Renal cortex interstitium (tissue), 11 donors: ENCODE data around the gene ATP5MC3. TPM values are rescaled to one million over a fixed set of nuclear protein-coding genes. Genes with fewer than 3 reads are reported as not detected.
A peak's percentile ranks its signal among the peaks of the same experiment; 100 is the strongest.

ENCODE experiments used
- DNase-seq, 11 donors: peaks; one replicate each; pipeline ENCODE4 v3.0.0-alpha.2; 2013; ENCODE audit warnings: low read depth in 9 of 11, low spot score in 4 of 11; ENCODE audit errors: extremely low read depth in 1 of 11
- polyA plus RNA-seq, 3 donors: library from polyadenylated mRNA; unstranded; fragments of 120-200 nt; gene quantifications; one replicate each; pipeline ENCODE4 v1.2.1, GENCODE V29; 2013; ENCODE audit not compliant: insufficient read length in 3 of 3

ATP5MC3 gene
- polyA plus RNA-seq, 3 donors: 322 to 378 (median 366) TPM

- peak in 10 of 11 donors; percentile 10 to 53 (median 28) for DNase-seq
Measured at GRCh38 chr2:175180701-175181103, 808 bp downstream of the ATP5MC3 start.

- no peak for DNase-seq
Measured at GRCh38 chr2:175176624-175177023, 4.9 kb downstream of the ATP5MC3 start.

GRCh38 chr2:175175896-175176295 lies 5.6 kb downstream of the ATP5MC3 start:
- no peak for DNase-seq

GRCh38 chr2:175175320-175175719 lies 6.2 kb downstream of the ATP5MC3 start:
- DNase-seq: no peak

- no peak for DNase-seq
Measured at GRCh38 chr2:175170659-175171304, 10.7 kb downstream of the ATP5MC3 start.

GRCh38 chr2:175169191-175169590 lies 12.3 kb downstream of the ATP5MC3 start:
- no peak for DNase-seq

GRCh38 chr2:175168564-175168945 lies 13.0 kb downstream of the ATP5MC3 start:
- no peak for DNase-seq

GRCh38 chr2:175167792-175168563 lies 13.5 kb downstream of the ATP5MC3 start, which contains the start of gene ATF2:
TSS of gene ATF2 (minus strand) at chr2:175168203. CDS start at chr2:175136443, 31,760 bp downstream.
- peak; percentile 96 to 100 (median 99) for DNase-seq

GRCh38 chr2:175167076-175167791 lies 14.3 kb downstream of the ATP5MC3 start:
- DNase-seq: peak in 10 of 11 donors; percentile 13 to 63 (median 35)

- DNase-seq: no peak
Measured at GRCh38 chr2:175166216-175166824, 15.2 kb downstream of the ATP5MC3 start.

GRCh38 chr2:175164235-175164634 lies 17.3 kb downstream of the ATP5MC3 start:
- DNase-seq: no peak

GRCh38 chr2:175158894-175159293 lies 22.6 kb downstream of the ATP5MC3 start:
- DNase-seq: no peak

- DNase-seq: no peak
Measured at GRCh38 chr2:175156534-175156933, 25.0 kb downstream of the ATP5MC3 start.

GRCh38 chr2:175154661-175155082 lies 26.8 kb downstream of the ATP5MC3 start:
- DNase-seq: no peak

GRCh38 chr2:175152242-175152641 lies 29.3 kb downstream of the ATP5MC3 start:
- DNase-seq: no peak

- DNase-seq: no peak
Measured at GRCh38 chr2:175151791-175152190, 29.7 kb downstream of the ATP5MC3 start.

- DNase-seq: no peak
Measured at GRCh38 chr2:175147186-175147585, 34.3 kb downstream of the ATP5MC3 start.

GRCh38 chr2:175143678-175144077 lies 37.8 kb downstream of the ATP5MC3 start:
- no peak for DNase-seq

- DNase-seq: no peak
Measured at GRCh38 chr2:175143191-175143590, 38.3 kb downstream of the ATP5MC3 start.
